ENCODE results near the gene PPP1R13L. TPM values are rescaled to one million over a fixed set of nuclear protein-coding genes. Genes with fewer than 3 reads are reported as not detected.
"Not testable (repeated sequence)": the region's sequence is repeated elsewhere in the genome, so short reads cannot be mapped to it uniquely, and the experiment has no call there.

PPP1R13L gene
- total RNA-seq, 4 donors from 2014 or later = 53.1 to 166 (median 87.8) TPM

GRCh38 chr19:45339629-45340028 lies 65.2 kb downstream of the PPP1R13L start:
- H3K27me3 ChIP-seq = peaks cover 0 to 49% (median 0%) of the 10 kb centered on the region in 4 donors
- H3K9me3 ChIP-seq = no peaks in the 10 kb centered on the region
- TF ChIP-seq CTCF (IDR thresholded peaks at IDR 0.05) (no peak), POLR2A (IDR thresholded peaks at IDR 0.05) (no peak)
- H3K4me1 ChIP-seq = peaks cover 2 to 36% (median 10%) of the 10 kb centered on the region in 3 donors
- WGBS, 2 donors = 72 to 76% methylated on average over 6 of the region's 6 CpGs
- H3K4me3 ChIP-seq = no peak overlapping the region
- H3K27ac ChIP-seq = no peak overlapping the region
- no peak for DNase-seq
- no peaks in the 10 kb centered on the region for H3K36me3 ChIP-seq
- intact Hi-C loops (cut with DNase I) = no loop called here

GRCh38 chr19:45336696-45337251 lies 68.1 kb downstream of the PPP1R13L start:
- Histone ChIP-seq H3K4me3 (no peak overlapping the region), H3K36me3 (no peaks in the 10 kb centered on the region), H3K4me1 (peaks cover 0 to 25% (median 10%) of the 10 kb centered on the region in 3 donors), H3K27ac (no peak overlapping the region), H3K9me3 (no peaks in the 10 kb centered on the region), H3K27me3 (peaks cover 0 to 39% (median 0%) of the 10 kb centered on the region in 4 donors)
- intact Hi-C loops (cut with DNase I) = no loop called here
- no peak for DNase-seq
- 53 to 63% methylated on average over 10 to 11 of the region's 11 CpGs for WGBS, 2 donors
- TF ChIP-seq CTCF (IDR thresholded peaks at IDR 0.05) (no peak), POLR2A (IDR thresholded peaks at IDR 0.05) (no peak)

- WGBS, 2 donors = 81 to 88% methylated on average over 2 to 4 of the region's 4 CpGs
- H3K9me3 ChIP-seq; DNase-seq; H3K36me3 ChIP-seq; H3K4me3 ChIP-seq; intact Hi-C loops (cut with DNase I); H3K27ac ChIP-seq; H3K4me1 ChIP-seq: not testable (repeated sequence)
- H3K27me3 ChIP-seq = peaks cover 0 to 20% (median 0%) of the 10 kb centered on the region in 4 donors
Measured at GRCh38 chr19:45334881-45335280, 70.0 kb downstream of the PPP1R13L start.

- 79 to 84% methylated on average over 8 to 10 of the region's 10 CpGs for WGBS, 2 donors
- H3K4me3 ChIP-seq = no peak overlapping the region
- peaks cover 0 to 10% (median 0%) of the 10 kb centered on the region in 4 donors for H3K27me3 ChIP-seq
- H3K4me1 ChIP-seq = peaks cover 0 to 5% (median 4%) of the 10 kb centered on the region in 3 donors
- no peak overlapping the region for H3K27ac ChIP-seq
- TF ChIP-seq CTCF (IDR thresholded peaks at IDR 0.05) = no peak
- no peak for TF ChIP-seq POLR2A (IDR thresholded peaks at IDR 0.05)
- intact Hi-C loops (cut with DNase I) = no loop called here
- no peaks in the 10 kb centered on the region for H3K36me3 ChIP-seq
- no peak for DNase-seq
- no peaks in the 10 kb centered on the region for H3K9me3 ChIP-seq
Measured at GRCh38 chr19:45333609-45334303, 71.1 kb downstream of the PPP1R13L start.

- DNase-seq = no peak
Measured at GRCh38 chr19:45331411-45331810, 73.5 kb downstream of the PPP1R13L start.

More at GRCh38 chr19:45331411-45331810, 73.5 kb downstream of the PPP1R13L start:
- no peak for TF ChIP-seq CTCF (IDR thresholded peaks at IDR 0.05)
- TF ChIP-seq POLR2A (IDR thresholded peaks at IDR 0.05) = no peak
- intact Hi-C loops (cut with DNase I) = no loop called here
- H3K9me3 ChIP-seq = no peaks in the 10 kb centered on the region
- peaks cover 0 to 4% (median 0%) of the 10 kb centered on the region in 4 donors for H3K27me3 ChIP-seq
- H3K36me3 ChIP-seq = no peaks in the 10 kb centered on the region
- 80 to 84% methylated on average over 1 to 7 of the region's 7 CpGs for WGBS, 2 donors
- no peak overlapping the region for H3K27ac ChIP-seq
- H3K4me3 ChIP-seq = no peak overlapping the region
- H3K4me1 ChIP-seq = peaks cover 0 to 2% (median 0%) of the 10 kb centered on the region in 3 donors

Small RNA genes within 50 kb of the gene (small RNA-seq; reads per million reads assigned to genes)
- 0 reads per million in 4 donors for gene MIR6088

Other genes starting within 250 kb of the PPP1R13L start
- 1 to 10 TPM; 1.1 to 4.2 (median 2.9) TPM for gene NKPD1, start 244.1 kb downstream of the PPP1R13L start, total RNA-seq
- gene TRAPPC6A, start 226.8 kb downstream of the PPP1R13L start, total RNA-seq = 10 to 100 TPM in 3 of 4 donors, 1 to 10 TPM in 1; 5.4 to 27.8 (median 18.0) TPM
- gene BLOC1S3, start 226.3 kb downstream of the PPP1R13L start, total RNA-seq = 10 to 100 TPM in 2 of 4 donors, 1 to 10 TPM in 2; 7.9 to 18.4 (median 10.4) TPM
- 1 to 10 TPM in 1 of 4 donors, under 1 TPM in 3; 0.29 to 1.5 (median 0.80) TPM for gene EXOC3L2, start 159.7 kb downstream of the PPP1R13L start, total RNA-seq
- 10 to 100 TPM in 3 of 4 donors, 1 to 10 TPM in 1; 6.4 to 19.6 (median 14.9) TPM for gene MARK4, start 153.8 kb downstream of the PPP1R13L start, total RNA-seq
- gene CKM, start 82.2 kb downstream of the PPP1R13L start, total RNA-seq = not detected
- 10 to 100 TPM; 17.3 to 32.2 (median 27.0) TPM for gene KLC3, start 64.3 kb downstream of the PPP1R13L start, total RNA-seq
- gene ERCC2, start 34.5 kb downstream of the PPP1R13L start, total RNA-seq = 1 to 10 TPM; 6.6 to 8.8 (median 7.2) TPM
- 10 to 100 TPM in 1 of 4 donors, 1 to 10 TPM in 3; 7.3 to 12.4 (median 9.8) TPM for gene POLR1G, start 1.6 kb upstream of the PPP1R13L start, total RNA-seq
- gene ERCC1, start 18.8 kb upstream of the PPP1R13L start, total RNA-seq = 10 to 100 TPM; 27.7 to 80.9 (median 48.5) TPM
- 1 to 10 TPM; 1.7 to 4.6 (median 2.5) TPM for gene FOSB, start 62.9 kb upstream of the PPP1R13L start, total RNA-seq
- 1 to 10 TPM; 1.9 to 7.2 (median 4.2) TPM for gene RTN2, start 92.0 kb upstream of the PPP1R13L start, total RNA-seq
- gene PPM1N, start 93.4 kb upstream of the PPP1R13L start, total RNA-seq = 1 to 10 TPM; 1.8 to 6.7 (median 4.0) TPM
- 10 to 100 TPM; 39.2 to 82.9 (median 52.7) TPM for gene VASP, start 102.4 kb upstream of the PPP1R13L start, total RNA-seq
- gene OPA3, start 179.7 kb upstream of the PPP1R13L start, total RNA-seq = 10 to 100 TPM in 2 of 4 donors, 1 to 10 TPM in 2; 4.7 to 12.4 (median 10.1) TPM
- 1 to 10 TPM in 3 of 4 donors, under 1 TPM in 1; 0.76 to 1.4 (median 1.2) TPM for gene GPR4, start 197.1 kb upstream of the PPP1R13L start, total RNA-seq
- 100 to 1,000 TPM in 1 of 4 donors, 10 to 100 TPM in 3; 38.6 to 617 (median 58.3) TPM for gene EML2, start 234.3 kb upstream of the PPP1R13L start, total RNA-seq